ENCODE results near the gene LPAR2. TPM values are rescaled to one million over a fixed set of nuclear protein-coding genes. Genes with fewer than 3 reads are reported as not detected.

LPAR2 gene
- 3.1 to 4.3 TPM (median 4.2 TPM) in 5 replicates for total RNA-seq (2022; extraction: Qiagen RNA extraction)

DNA sequence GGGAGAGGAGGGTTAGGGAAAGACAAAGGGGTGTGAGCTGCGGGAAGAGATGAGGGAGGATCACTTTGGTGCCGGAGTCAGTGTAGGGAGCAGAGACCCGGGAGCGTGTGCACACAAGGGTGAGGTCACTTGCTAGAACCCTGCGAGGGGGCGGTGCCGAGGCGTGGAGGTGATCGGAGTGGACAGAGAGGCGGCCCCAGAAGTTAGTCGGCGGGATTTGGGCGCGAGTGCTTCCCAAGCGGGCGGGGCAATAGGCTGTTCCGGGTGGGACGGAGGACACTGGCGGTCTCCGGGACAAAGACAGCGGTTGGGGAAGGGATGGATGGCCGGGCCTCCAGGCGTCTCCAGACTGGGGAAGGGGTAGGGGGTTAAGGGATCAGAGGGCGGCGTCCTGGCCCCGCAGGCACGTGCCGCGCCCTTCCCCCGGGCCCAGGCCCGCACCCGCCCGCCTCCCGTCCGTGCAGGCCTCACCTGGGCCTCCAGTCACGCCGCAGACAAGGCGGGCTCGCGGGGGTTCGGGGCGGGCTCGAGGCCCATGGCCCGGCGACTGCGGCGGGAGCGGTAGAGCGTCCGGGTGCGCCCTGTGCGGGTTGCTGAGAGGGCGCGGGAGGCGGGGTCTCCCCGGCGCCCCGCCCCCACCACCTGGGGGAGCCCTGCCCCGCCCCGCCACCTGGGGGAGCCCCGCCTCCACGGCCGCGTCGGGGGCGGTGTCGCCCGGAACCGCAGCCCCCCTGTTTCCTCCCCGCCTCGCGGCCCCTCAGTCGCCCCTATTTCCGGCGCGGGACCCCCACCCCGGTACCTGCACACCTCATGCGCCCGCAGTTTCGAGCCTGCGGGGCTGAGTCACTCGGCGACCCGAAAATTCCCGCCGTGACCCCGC lies at the start of gene LPAR2:
Gene LPAR2, minus strand, starts transcription at position 600 of the 880 bp plus-strand sequence. CDS start 945 bp downstream, outside the sequence.

DNA sequence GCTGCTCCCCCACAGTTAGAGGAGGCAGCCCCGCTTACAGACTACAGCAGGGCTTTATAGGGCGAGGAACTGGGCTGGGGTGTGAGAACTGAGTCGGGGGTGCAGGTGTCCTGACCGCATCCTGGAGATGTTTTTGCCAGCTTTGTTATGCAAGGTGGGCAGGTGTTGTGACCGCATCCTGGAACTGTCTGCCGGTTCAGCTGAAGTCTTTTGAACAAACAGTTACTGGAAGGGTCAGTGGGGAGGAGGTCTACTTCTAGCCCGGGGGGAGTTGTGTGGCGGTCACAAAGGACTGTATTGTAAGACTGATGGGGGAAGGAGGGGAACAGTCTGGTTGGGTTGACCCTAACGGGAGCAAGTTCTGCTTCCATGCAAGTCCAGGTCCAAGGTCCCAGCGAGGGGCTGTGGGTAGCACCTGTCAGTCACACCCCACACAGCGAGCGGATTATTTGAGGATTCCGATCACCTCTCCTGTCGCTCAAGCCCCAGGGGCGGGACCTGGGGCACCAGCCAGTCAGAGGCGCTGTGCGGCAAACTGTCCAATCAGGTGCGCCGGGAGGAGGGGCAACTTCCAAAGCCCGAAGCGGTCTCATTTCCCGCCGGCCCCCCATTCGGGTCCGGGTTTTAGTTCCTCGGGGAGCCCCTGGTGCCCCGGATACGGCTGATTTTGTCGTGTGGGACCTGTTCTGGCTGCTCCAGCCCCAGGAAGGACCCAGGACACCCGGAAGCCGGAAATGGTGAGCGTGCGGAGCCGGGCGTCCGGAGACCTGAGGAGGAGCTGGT lies 40.4 kb upstream of the LPAR2 start, which contains the start of gene ZNF101:
Gene ZNF101, plus strand, starts transcription at position 610 of the 783 bp plus-strand sequence. Its CDS starts 125 bp downstream, at position 735.

DNA sequence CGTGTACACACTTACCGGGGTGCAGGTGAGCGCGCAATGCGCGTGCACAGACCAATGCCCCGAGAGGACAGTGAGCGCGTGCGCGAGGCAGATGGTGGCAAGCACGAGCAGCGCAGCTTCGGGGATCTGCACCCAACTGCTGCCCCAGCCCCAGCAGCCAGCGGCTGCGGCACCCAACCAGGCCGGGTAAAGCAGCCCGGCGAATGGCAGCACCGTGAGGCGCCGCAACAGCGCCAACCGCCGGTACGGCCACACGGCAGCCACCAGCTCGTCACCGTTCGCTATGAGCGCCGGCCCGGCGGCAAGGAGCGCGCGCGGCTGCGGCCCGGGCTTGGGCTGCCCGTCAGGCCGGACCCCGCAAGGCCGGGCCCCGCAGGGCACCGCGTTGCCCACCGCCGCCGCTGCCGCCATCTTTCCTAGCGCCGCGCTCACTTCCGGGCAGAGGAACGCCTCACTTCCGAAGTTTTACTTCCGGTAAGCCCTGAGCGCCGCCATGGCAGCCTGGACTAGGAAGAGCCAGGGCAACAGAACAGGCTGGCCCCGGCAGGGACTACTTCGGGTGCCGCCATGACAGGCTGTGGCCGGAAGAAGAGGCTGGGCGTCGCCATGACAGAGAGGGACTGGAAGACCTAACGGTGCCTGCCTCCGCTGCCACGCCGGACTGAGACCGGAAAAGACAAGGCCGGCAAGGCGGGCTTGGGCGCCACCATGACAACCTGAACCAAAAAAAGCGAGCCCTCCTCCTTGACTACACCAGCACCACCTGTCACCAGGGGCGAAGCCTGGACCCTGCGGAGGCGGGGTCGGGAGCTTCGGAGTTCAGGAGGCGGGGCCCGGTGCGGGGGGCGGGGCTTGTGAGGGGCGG lies 35.5 kb upstream of the LPAR2 start, which contains the start of gene ATP13A1:
Gene ATP13A1, minus strand, starts transcription at position 421 of the 865 bp plus-strand sequence. Its CDS starts 10 bp downstream, at position 411.

DNA sequence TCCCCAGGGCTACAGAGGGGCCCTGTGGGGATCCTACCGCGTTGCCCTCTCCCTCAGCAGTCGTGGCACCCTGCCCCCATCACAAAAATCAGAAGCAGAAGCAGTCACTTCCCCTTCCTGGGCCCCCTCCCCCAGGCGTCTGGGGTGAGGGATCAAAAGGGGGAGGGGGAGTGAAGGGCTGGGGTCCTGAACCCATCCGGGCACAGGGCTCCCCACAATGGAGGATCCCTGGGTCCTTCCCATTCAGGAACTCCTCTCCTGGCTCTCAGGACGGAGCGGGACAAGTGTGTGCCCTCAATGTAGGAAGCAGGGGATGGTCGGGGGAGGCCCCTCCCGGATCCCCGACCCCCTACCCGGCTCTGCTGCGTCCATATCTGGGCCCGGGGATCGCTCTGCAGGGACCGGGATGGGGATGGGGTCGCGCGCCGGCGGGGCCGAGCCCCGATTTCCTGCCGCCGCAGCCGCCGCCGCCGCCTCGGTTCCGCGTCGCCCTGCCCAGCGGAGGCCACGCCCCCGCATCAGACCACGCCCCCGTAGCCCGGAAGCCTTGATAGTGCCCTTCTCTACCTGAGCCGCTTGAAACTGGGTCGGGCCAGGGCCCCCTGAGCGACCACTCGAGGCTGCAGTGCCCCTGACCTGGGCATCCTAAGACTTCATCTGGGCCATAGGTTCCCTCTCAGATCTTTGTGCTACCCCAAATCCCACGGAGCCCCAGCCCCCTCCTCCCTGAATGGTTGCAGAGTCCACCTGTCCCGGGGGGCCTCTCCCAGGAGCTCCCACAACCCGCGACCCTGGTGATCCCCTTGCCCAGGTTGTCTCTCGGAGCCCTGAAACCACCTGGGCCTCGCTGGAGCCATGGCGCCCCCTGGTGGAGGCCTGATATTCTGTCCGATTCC lies 15.4 kb upstream of the LPAR2 start, which contains the start of gene GMIP:
Gene GMIP, minus strand, starts transcription at position 500 of the 896 bp plus-strand sequence. Its CDS starts 128 bp downstream, at position 372.

DNA sequence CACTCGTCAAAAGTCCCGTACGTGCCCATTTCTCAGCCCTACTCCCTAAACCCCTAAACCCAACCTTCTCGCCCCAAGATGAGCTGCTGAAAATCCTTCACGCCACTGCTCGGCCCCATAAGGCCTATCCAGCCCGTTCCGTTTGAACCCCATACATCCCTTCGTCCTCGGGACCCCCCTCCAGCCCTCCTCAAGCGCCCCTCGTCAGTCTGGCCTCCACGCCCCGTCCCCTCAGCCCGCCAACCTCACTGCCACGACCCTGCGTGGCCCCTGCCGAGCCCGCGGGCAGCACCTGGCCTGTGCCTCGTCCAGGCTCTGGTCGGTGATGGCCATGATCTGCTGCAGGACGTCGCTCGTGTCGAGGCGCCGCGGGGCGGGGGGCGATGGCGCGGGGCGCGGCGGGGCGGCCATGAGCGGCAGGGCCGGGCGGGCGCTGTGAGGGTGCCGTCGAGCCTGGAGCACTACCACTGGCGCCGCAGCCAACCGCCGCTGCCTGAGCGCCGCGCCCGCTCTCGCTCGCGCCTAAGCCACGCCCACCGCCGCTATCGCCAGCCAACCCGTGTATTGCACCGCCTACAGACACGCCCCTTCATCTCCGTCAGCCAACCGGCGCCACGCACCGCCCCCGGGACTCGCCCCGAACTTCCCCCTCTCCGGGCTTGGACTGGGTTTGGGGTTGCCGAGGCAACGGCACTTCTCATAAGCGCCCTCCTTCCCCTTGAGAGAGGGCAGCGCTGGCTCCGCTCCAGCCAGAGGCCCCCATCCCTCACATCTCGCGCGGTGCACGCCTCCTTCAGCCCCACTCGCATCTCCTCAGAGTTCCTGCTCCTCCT lies 9.6 kb downstream of the LPAR2 start, which contains the start of gene PBX4:
Gene PBX4, minus strand, starts transcription at position 469 of the 833 bp plus-strand sequence. Its CDS starts 58 bp downstream, at position 411.

Other genes with a start within 250 kb of the LPAR2 start
- gene GATAD2A, start 222.5 kb downstream of the LPAR2 start, total RNA-seq (2022; extraction: Qiagen RNA extraction): 34.9 to 51.0 TPM (median 46.1 TPM) in 5 replicates
- 0.85 to 2.1 TPM (median 1.7 TPM) in 5 replicates for gene TSSK6, start 112.7 kb downstream of the LPAR2 start, total RNA-seq (2022; extraction: Qiagen RNA extraction)
- gene NDUFA13, start 112.0 kb downstream of the LPAR2 start, total RNA-seq (2022; extraction: Qiagen RNA extraction): 150 to 186 TPM (median 159 TPM) in 5 replicates
- gene YJEFN3, start 99.3 kb downstream of the LPAR2 start, total RNA-seq (2022; extraction: Qiagen RNA extraction): 2.1 to 4.8 TPM (median 4.4 TPM) in 5 replicates
- gene CILP2, start 90.0 kb downstream of the LPAR2 start, total RNA-seq (2022; extraction: Qiagen RNA extraction): 0.13 to 0.45 TPM (median 0.22 TPM) in 5 replicates
- gene PBX4, start 9.5 kb downstream of the LPAR2 start, total RNA-seq (2022; extraction: Qiagen RNA extraction): 0.91 to 2.2 TPM (median 1.6 TPM) in 5 replicates
- 4.0 to 5.7 TPM (median 4.9 TPM) in 5 replicates for gene GMIP, start 15.4 kb upstream of the LPAR2 start, total RNA-seq (2022; extraction: Qiagen RNA extraction)
- 22.9 to 36.5 TPM (median 34.2 TPM) in 5 replicates for gene ATP13A1, start 35.5 kb upstream of the LPAR2 start, total RNA-seq (2022; extraction: Qiagen RNA extraction)
- gene ZNF101, start 40.6 kb upstream of the LPAR2 start, total RNA-seq (2022; extraction: Qiagen RNA extraction): 3.0 to 5.5 TPM (median 4.2 TPM) in 5 replicates
- 1.5 to 2.1 TPM (median 1.9 TPM) in 5 replicates for gene ZNF14, start 104.9 kb upstream of the LPAR2 start, total RNA-seq (2022; extraction: Qiagen RNA extraction)
- 0.07 to 0.22 TPM (median 0.13 TPM) in 5 replicates for gene ZNF506, start 193.5 kb upstream of the LPAR2 start, total RNA-seq (2022; extraction: Qiagen RNA extraction)
- not detected in 5 replicates for gene ZNF253, start 237.7 kb upstream of the LPAR2 start, total RNA-seq (2022; extraction: Qiagen RNA extraction)

Data from A549 treated with CORT108297 at 1 μM for 4 hours (cell line).